ENCODE results near the gene NOL9. TPM values are rescaled to one million over a fixed set of nuclear protein-coding genes. Genes with fewer than 3 reads are reported as not detected.

The NOL9 gene
- total and polyA plus RNA-seq, 10 of the 15 experiments (the other 5 are each of a cell fraction or from before 2014, with no cell fraction given) = 3.9 to 35.9 (median 23.0) TPM

DNA sequence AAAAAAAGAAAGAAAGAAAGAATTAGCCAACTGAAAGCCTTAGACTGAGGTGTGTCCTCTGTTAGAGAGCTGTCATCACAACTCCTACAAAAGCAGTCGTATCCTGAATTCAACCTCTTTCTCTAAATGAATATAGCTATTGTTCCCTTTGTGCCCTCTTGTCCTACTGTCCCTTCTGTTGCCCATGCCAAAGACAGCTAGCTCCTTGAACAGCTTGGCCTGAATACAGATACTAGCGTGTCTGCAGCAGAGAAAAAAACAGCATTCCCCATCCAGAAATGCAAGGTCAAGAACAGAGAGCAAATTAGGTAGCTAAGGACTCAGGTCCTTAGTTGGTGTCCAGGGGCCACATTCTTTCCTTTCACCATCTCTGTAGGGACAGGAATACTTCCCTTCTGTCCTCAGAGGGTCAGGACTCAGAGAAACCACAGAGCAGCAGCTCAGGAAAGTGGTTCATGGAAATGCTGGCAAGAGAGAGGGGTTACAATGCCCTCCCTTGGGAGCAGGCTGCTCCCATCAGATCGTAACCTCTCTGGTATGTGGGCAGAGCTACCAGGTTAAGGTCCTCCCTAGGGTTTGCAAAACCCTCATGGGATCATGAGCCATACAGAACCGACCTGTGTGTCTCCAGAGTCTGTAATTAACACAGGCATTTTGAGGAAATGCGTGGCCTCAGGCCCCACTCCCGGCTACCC, 23.7 kb upstream of the NOL9 start (continued):
- TF ChIP-seq ELK1 (IDR thresholded peaks at IDR 0.05; ENCODE audit: low read depth, low read length) = no peak
- no peak for TF ChIP-seq TAF1 (IDR thresholded peaks at IDR 0.05; ENCODE audit: borderline replicate concordance, low read depth, low read length)

DNA sequence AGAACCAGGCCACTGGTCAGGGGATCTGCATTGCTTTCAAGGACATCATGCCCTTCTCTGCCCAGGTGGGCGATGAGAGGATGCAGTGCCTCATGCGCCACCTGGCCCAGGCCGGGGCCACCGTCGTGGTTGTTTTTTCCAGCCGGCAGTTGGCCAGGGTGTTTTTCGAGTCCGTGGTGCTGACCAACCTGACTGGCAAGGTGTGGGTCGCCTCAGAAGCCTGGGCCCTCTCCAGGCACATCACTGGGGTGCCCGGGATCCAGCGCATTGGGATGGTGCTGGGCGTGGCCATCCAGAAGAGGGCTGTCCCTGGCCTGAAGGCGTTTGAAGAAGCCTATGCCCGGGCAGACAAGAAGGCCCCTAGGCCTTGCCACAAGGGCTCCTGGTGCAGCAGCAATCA, 20.5 kb upstream of the NOL9 start:
- SMC1A ChIA-PET (ENCODE audit: uncharacterized antibody, unreplicated experiment) = no interaction called here
- POLR2A ChIA-PET = interaction anchor here (0.7 kb wide), 1 partner anchor 224 kb away, joined by 3 read pairs; no protein-coding TSS in a partner anchor
- in situ Hi-C loops (cut with MboI) (no loop called here), intact Hi-C loops (cut with micrococcal nuclease; ENCODE audit: unreplicated experiment) (no loop called here)
- no peaks in the 10 kb centered on the region; the same call in 1 of the 3 replicates for H3K9me3 ChIP-seq (replicated peaks; ENCODE audit: control insufficient read depth, insufficient read depth, low read length)
- TF ChIP-seq ZZZ3 (IDR thresholded peaks at IDR 0.05; ENCODE audit: control insufficient read depth, insufficient read length, low read depth) = no peak
- TF ChIP-seq IRF4 (IDR thresholded peaks at IDR 0.05; ENCODE audit: low read depth, low read length) = no peak
- no peak for TF ChIP-seq GATAD2B (conservative IDR thresholded peaks at IDR 0.05; ENCODE audit: low read depth)
- no peak for TF ChIP-seq ZBED1 (IDR thresholded peaks at IDR 0.05; ENCODE audit: borderline replicate concordance)
- H3K4me2 ChIP-seq (ENCODE audit: control insufficient read depth, insufficient read depth) = no peak overlapping the region
- no peaks in the 10 kb centered on the region for H4K20me1 ChIP-seq (ENCODE audit: control insufficient read depth, insufficient read depth)
- H3K36me3 ChIP-seq (ENCODE audit: control insufficient read depth in 2 of 2, insufficient read depth in 2 of 2, low read length in 1 of 2) = no peaks in the 10 kb centered on the region
- no peak overlapping the region for H3K9ac ChIP-seq (ENCODE audit: control insufficient read depth, insufficient read depth, low read length)
- CTCF ChIA-PET = interaction anchor here (2.1 kb wide), 1 partner anchor 20 kb away, joined by 6 read pairs; the partner anchor contains the start of genes NOL9 and TAS1R1
- peaks cover 5% of the 10 kb centered on the region; the same call in 1 of the 2 replicates for H3K4me1 ChIP-seq (ENCODE audit: control insufficient read depth, insufficient read depth, low read length)
- H3K79me2 ChIP-seq (ENCODE audit: control insufficient read depth, insufficient read depth, low read length) = no peaks in the 10 kb centered on the region
- no peaks in the 10 kb centered on the region for H3K27me3 ChIP-seq (replicated peaks in 1 of 2; ENCODE audit: control insufficient read depth in 2 of 2, insufficient read depth in 2 of 2, low read length in 1 of 2)
- DNase-seq (ENCODE audit: low read depth, low spot score) (no peak), ATAC-seq (no peak), FAIRE-seq (no peak)
- 49% methylated on average over 14 of the region's 14 CpGs for WGBS (ENCODE audit: insufficient coverage, insufficient replicate concordance, low lambda C conversion rate, missing lambda C conversion rate)
- H3K4me3 ChIP-seq = no peak overlapping the region
- RAD21 ChIA-PET (ENCODE audit: unreplicated experiment) = no interaction called here
- BruUV-seq (replicated peaks) = no TSS peak
- H2AFZ ChIP-seq (ENCODE audit: control insufficient read depth, low read depth, low read length) = no peak overlapping the region
- no peak overlapping the region for H3K27ac ChIP-seq (ENCODE audit: control insufficient read depth, insufficient read depth)
